DND-41 (cell line): ENCODE measurements around the gene IQCH.

Experiments
- CTCF ChIP-seq: IDR thresholded peaks from 2 replicates; pipeline ENCODE4 v1.5.1; 2012; ENCODE audit warnings: borderline replicate concordance, low read length, moderate library complexity, mild to moderate bottlenecking; ENCODE audit not compliant: poor library complexity, severe bottlenecking; ENCODE audit errors: extremely low read depth
- EZH2 ChIP-seq: IDR thresholded peaks from 3 replicates; pipeline ENCODE4 v1.6.1; 2012; ENCODE audit warnings: borderline replicate concordance, low read depth, mild to moderate bottlenecking, moderate library complexity, low read length, inconsistent platforms; ENCODE audit not compliant: severe bottlenecking

GRCh38 chr15:67510597-67511190 lies 256.1 kb downstream of the IQCH start:
- TF ChIP-seq CTCF, result no peak
- TF ChIP-seq EZH2, result no peak
